Measurements from ENCODE around the gene NCR3LG1.
A peak's percentile ranks its signal among the peaks of the same experiment; 100 is the strongest.

Gene NCR3LG1

GRCh38 chr11:17384002-17384511 lies 32.5 kb downstream of the NCR3LG1 start:
- no peaks in the 10 kb centered on the region for H3K9me3 ChIP-seq (ENCODE audit: control insufficient read depth, insufficient read depth, low read length)
- 0 out of 2 replicates have a peak, but pooled peaks cover 4% of the 10 kb centered on the region for H4K20me1 ChIP-seq (ENCODE audit: control insufficient read depth, insufficient read depth, low read depth, low read length)
- no peaks in the 10 kb centered on the region for H3K79me2 ChIP-seq (ENCODE audit: control insufficient read depth, low read length)
- peaks cover 28% of the 10 kb centered on the region for H3K36me3 ChIP-seq (ENCODE audit: control insufficient read depth, low read length)
- peaks cover 7% of the 10 kb centered on the region; the same call in 1 of the 2 replicates for H3F3A ChIP-seq (ENCODE audit: control insufficient read depth, insufficient read depth)
- TF ChIP-seq, protein P1, sequence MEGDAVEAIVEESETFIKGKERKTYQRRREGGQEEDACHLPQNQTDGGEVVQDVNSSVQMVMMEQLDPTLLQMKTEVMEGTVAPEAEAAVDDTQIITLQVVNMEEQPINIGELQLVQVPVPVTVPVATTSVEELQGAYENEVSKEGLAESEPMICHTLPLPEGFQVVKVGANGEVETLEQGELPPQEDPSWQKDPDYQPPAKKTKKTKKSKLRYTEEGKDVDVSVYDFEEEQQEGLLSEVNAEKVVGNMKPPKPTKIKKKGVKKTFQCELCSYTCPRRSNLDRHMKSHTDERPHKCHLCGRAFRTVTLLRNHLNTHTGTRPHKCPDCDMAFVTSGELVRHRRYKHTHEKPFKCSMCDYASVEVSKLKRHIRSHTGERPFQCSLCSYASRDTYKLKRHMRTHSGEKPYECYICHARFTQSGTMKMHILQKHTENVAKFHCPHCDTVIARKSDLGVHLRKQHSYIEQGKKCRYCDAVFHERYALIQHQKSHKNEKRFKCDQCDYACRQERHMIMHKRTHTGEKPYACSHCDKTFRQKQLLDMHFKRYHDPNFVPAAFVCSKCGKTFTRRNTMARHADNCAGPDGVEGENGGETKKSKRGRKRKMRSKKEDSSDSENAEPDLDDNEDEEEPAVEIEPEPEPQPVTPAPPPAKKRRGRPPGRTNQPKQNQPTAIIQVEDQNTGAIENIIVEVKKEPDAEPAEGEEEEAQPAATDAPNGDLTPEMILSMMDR (IDR thresholded peaks at IDR 0.05; ENCODE audit: low read depth, low read length, poor library complexity, severe bottlenecking), result peak; percentile 93
- TF ChIP-seq EZH2phosphoT487 (IDR thresholded peaks at IDR 0.05; ENCODE audit: borderline replicate concordance, low read length), result no peak
- H3K4me3 ChIP-seq (ENCODE audit: low read length), result no peak overlapping the region
- no peak overlapping the region for H3K27ac ChIP-seq (ENCODE audit: low read depth, low read length)
- H3K4me2 ChIP-seq (ENCODE audit: low read length), result no peak overlapping the region
- H3K4me1 ChIP-seq (ENCODE audit: control insufficient read depth, low read length), result peaks cover 17% of the 10 kb centered on the region
- H3K27me3 ChIP-seq (ENCODE audit: control insufficient read depth, low read length), result no peaks in the 10 kb centered on the region
- no peaks in the 10 kb centered on the region for H3K9me2 ChIP-seq (replicated peaks; ENCODE audit: control insufficient read depth, low read length)

DNA sequence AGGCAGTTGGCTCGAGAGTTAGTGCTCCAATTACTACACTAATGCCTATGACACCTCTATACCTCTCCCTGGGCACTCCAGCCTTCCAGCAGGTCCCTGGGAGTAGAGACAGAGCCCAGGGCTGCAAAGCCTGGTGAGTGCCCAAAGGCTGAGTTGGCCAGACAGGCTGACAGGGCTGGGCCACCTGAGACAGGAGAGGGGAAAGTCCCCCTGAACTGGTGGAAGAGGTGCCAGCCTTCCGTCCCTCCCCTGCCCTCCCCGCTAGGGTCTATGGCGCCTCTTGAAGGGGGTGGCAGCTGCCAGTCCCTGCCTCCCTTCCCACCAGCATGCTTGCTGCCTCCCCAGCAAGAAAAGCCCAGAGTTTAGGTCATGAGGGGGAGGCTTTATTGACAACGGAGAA lies 33.9 kb downstream of the NCR3LG1 start:
- Histone ChIP-seq H3K4me2 (ENCODE audit: low read length) (no peak overlapping the region), H3K9me2 (replicated peaks; ENCODE audit: control insufficient read depth, low read length) (no peaks in the 10 kb centered on the region), H3K79me2 (ENCODE audit: control insufficient read depth, low read length) (no peaks in the 10 kb centered on the region), H3K4me3 (ENCODE audit: low read length) (no peak overlapping the region), H3K27ac (ENCODE audit: low read depth, low read length) (no peak overlapping the region), H3F3A (ENCODE audit: control insufficient read depth, insufficient read depth) (peaks cover 11% of the 10 kb centered on the region; the same call in 1 of the 2 replicates), H4K20me1 (ENCODE audit: control insufficient read depth, insufficient read depth, low read depth, low read length) (0 out of 2 replicates have a peak, but pooled peaks cover 4% of the 10 kb centered on the region), H3K27me3 (ENCODE audit: control insufficient read depth, low read length) (no peaks in the 10 kb centered on the region), H3K4me1 (ENCODE audit: control insufficient read depth, low read length) (peaks cover 29% of the 10 kb centered on the region), H3K36me3 (ENCODE audit: control insufficient read depth, low read length) (peaks cover 18% of the 10 kb centered on the region), H3K9me3 (ENCODE audit: control insufficient read depth, insufficient read depth, low read length) (no peaks in the 10 kb centered on the region)
- TF ChIP-seq, protein P1 (IDR thresholded peaks at IDR 0.05; ENCODE audit: low read depth, low read length, poor library complexity, severe bottlenecking), result no peak
- TF ChIP-seq EZH2phosphoT487 (IDR thresholded peaks at IDR 0.05; ENCODE audit: borderline replicate concordance, low read length), result no peak

DNA sequence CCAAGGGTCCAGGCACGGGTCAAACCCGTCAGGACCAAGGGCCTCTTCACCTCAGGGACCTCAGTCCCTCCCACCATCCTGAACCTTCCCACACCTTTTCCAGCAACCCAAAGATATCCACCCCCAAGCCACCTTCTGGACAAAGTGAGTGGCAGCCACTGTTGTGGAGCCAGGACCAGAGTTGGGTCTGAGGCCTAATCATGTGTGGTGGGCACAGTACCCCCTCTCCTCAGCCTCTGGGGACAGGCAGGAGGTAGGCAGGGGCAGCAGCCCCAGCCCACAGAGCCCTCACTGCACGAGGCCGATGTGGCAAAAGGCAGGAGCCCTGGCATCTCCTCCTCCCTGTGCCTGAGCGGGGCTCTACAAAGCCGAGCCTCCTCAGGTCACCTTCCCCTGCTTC lies 34.3 kb downstream of the NCR3LG1 start:
- H3K4me3 ChIP-seq (ENCODE audit: low read length), result no peak overlapping the region
- peaks cover 33% of the 10 kb centered on the region for H3K4me1 ChIP-seq (ENCODE audit: control insufficient read depth, low read length)
- H3K9me3 ChIP-seq (ENCODE audit: control insufficient read depth, insufficient read depth, low read length), result no peaks in the 10 kb centered on the region; the same call in 1 of the 2 replicates
- TF ChIP-seq, protein P1 (IDR thresholded peaks at IDR 0.05; ENCODE audit: low read depth, low read length, poor library complexity, severe bottlenecking), result no peak
- TF ChIP-seq EZH2phosphoT487 (IDR thresholded peaks at IDR 0.05; ENCODE audit: borderline replicate concordance, low read length), result no peak
- peak overlapping the region; percentile 13 for H3K4me2 ChIP-seq (ENCODE audit: low read length)
- H3F3A ChIP-seq (ENCODE audit: control insufficient read depth, insufficient read depth), result peaks cover 11% of the 10 kb centered on the region; the same call in 1 of the 2 replicates
- no peaks in the 10 kb centered on the region for H3K27me3 ChIP-seq (ENCODE audit: control insufficient read depth, low read length)
- peaks cover 17% of the 10 kb centered on the region for H3K36me3 ChIP-seq (ENCODE audit: control insufficient read depth, low read length)
- H4K20me1 ChIP-seq (ENCODE audit: control insufficient read depth, insufficient read depth, low read depth, low read length), result 0 out of 2 replicates have a peak, but pooled peaks cover 4% of the 10 kb centered on the region
- H3K27ac ChIP-seq (ENCODE audit: low read depth, low read length), result no peak overlapping the region
- no peaks in the 10 kb centered on the region for H3K79me2 ChIP-seq (ENCODE audit: control insufficient read depth, low read length)
- no peaks in the 10 kb centered on the region for H3K9me2 ChIP-seq (replicated peaks; ENCODE audit: control insufficient read depth, low read length)
